HG02981 (cell line): Measurements from ENCODE around the gene DAZAP1.

Source experiments
- ATAC-seq: cut with Tn5 transposase; IDR thresholded peaks from one replicate; pipeline ENCODE4 v1.9.1; 2021; ENCODE audit warnings: mild to moderate bottlenecking, moderate library complexity; ENCODE audit not compliant: unreplicated experiment

The DAZAP1 gene

GRCh38 chr19:1424192-1424955 lies 17.0 kb downstream of the DAZAP1 start:
- no peak for ATAC-seq

GRCh38 chr19:1425102-1425837 lies 17.9 kb downstream of the DAZAP1 start:
- ATAC-seq: no peak

DNA sequence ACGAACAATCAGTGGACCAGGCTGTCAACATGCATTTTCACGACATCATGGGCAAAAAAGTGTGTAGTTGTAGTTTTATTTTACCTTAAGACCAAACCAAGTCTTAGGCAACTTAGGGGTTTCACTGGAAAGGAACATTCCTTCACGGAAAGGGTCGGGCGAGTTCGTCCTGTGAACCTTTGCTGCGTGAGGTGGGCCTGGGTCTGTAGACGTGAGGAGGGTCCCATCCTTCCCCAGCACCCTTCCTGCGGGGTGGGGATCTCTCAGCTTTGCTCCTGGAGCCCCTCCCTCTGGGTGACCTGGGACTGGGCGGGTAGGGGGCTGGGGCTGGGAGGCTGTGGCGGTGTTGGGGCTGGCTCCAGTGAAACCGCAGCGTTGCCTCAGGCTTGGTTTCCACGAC lies 18.5 kb downstream of the DAZAP1 start:
- no peak for ATAC-seq

GRCh38 chr19:1426736-1427135 lies 19.4 kb downstream of the DAZAP1 start:
- no peak for ATAC-seq

DNA sequence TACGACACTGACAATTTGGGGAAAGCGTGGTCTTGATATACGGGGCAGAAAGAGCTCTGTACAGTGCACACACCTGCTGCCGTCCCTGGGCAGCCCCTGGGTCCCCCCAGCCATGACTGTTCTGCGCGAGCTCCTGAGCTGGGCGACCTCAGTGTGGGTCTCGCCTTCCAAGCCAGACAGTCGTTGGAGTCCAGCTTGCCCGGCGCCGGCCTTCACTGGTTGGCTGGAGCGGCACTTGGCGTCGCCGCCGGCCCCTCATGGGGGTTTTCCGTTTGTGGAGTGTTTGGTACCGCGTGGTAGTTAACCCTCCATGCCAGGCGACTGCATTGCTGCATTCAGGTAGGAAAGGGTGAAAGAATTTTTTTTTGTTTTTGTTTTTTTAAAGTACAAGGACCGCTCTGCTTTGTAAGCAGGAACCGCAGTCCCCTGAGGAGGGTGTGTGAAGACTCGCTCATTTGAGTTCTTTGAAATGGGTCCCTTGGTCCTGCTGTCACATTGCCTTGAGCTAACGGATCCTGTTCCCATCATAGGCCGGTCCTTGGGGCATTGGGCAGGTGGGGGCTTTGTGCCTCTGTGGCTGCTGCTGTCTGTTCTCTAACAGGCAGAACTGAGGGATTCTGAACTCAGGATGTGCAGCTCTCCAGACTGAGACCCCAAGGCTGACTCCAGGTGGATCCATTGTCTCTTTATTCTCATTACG lies 20.0 kb downstream of the DAZAP1 start:
- no peak for ATAC-seq

- no peak for ATAC-seq
These were observed 21.5 kb downstream of the DAZAP1 start for GRCh38 chr19:1428738-1429391.

DNA sequence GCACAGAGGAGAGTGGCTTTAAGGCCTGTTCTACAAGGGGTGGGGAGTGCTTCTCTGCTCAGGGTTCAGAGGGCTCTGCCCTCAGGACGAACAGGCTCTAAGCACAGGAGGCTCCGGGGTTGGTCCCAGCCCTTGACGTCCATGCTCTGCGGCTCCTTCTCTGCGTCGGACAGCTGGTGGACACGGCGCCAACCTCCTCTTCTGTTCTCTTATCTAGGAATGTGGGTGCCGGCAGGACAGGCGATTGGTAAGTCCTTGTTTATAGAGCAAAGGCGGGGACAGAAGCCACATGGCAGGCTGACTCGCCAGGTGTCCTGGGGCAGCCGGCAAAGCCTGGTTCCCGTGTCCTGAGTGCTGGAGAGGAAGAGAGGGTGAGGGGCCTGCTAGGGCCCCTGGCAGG lies 22.4 kb downstream of the DAZAP1 start:
- ATAC-seq: no peak

GRCh38 chr19:1430246-1430645 lies 22.9 kb downstream of the DAZAP1 start:
- ATAC-seq: no peak

GRCh38 chr19:1431759-1432506 lies 24.5 kb downstream of the DAZAP1 start:
- no peak for ATAC-seq

DNA sequence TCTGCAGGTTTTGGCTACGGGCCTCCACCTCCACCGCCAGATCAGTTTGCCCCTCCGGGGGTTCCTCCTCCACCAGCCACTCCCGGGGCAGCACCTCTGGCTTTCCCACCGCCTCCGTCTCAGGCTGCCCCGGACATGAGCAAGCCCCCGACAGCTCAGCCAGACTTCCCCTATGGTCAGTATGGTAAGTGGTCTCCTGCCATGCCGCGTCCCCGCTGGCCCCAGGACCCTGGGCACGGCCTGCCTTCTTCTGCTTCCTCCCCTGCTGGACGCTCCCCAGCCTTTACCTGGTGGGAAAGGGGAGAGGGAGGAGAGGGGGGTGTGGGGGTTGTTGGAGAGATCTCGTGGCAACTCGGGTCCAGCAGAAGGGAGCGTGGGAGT lies 25.1 kb downstream of the DAZAP1 start:
- no peak for ATAC-seq

GRCh38 chr19:1433119-1434039 lies 26.0 kb downstream of the DAZAP1 start:
- ATAC-seq: no peak

DNA sequence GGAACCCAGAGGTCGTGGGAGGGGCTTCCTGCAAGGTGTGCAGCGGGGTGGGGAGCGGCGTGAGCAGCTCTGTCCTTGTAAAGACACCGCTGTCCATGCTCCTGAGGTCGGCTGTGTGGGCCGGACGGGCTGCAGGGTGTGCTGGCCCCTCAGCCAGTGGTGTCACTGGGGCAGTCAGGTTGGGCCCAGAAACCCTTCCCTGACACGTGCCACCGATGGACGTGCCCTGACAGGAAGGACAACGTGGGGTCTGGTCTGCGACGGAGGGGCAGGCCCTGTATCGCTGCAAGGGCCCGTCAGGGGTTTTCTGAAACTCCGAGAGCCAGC lies 26.6 kb downstream of the DAZAP1 start:
- no peak for ATAC-seq

- no peak for ATAC-seq
These were observed 27.2 kb downstream of the DAZAP1 start for GRCh38 chr19:1434577-1435060.

DNA sequence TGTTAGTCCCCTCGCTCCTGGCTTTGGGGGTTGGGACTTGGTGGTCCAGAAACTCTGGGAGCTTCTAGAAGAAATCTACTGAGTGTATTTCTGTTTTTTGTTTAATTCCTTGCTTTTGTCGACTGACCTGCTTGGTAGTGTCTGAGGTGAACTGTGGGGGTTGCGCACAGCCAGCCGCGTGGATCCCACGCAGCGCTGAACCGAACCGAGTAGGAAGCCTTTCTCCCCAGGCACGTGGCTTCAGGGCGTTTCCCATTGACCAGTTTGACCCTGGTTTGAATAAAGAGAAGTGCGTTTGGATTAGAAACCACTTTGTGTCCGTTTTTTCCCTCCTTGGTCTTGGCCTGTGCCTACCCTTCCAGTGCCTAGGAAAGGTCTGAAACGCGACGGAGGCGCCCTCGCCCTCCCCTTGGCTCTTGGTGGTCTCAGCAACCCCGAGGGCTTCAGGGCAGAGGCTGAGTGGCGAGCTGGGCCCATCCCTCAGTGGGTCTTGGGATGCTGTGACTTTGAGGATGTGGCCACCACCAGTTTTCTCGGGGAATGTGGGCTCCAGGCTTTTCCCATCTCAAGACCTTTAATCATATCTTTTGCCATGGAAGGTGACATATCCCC lies 28.1 kb downstream of the DAZAP1 start:
- ATAC-seq: no peak

GRCh38 chr19:1437609-1438008 lies 30.2 kb downstream of the DAZAP1 start:
- no peak for ATAC-seq

DNA sequence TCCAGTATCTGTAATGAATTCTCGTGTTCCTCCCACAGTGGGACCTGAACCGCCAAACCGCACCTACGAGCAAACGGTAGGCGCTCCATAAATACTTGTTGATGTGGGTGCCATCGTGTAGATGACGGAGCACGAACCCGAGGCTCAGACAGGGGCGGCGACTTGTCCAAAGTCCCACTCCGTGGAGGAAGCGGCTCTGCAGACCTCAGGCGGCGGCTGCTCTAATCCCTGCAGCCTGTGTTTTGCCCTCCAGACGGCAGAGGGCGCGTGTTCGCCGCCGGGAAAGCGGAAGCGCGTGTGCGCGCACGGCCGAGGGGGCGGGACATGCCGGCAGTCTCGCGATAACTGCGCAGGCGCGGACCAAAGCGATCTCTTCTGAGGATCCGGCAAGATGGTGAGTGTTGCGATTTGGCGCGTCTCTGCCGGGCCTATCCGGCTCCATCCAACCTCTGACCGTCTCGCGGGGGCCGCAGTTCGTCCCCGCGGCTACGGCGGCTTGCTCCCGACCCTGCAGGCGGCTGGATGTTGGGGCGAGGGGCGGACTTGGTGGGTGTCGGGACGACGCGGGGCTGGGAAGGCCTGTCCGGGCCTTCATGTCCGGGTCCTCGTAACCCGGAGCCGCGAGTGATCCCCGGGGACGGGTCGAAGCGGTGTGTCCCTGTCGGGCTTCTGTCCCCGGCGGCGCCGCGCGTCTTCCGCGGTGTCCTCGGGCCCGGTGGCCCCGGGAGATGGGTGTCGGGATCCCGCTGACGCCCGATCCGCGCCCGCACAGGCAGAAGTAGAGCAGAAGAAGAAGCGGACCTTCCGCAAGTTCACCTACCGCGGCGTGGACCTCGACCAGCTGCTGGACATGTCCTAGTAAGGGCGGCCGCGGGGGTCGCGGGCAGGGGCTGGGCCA lies 30.9 kb downstream of the DAZAP1 start, which contains the start of gene RPS15:
TSS of gene RPS15 (plus strand) at position 362 of the 898 bp plus-strand sequence. CDS start at position 392, 30 bp downstream.
- peak; percentile 70 for ATAC-seq

DNA sequence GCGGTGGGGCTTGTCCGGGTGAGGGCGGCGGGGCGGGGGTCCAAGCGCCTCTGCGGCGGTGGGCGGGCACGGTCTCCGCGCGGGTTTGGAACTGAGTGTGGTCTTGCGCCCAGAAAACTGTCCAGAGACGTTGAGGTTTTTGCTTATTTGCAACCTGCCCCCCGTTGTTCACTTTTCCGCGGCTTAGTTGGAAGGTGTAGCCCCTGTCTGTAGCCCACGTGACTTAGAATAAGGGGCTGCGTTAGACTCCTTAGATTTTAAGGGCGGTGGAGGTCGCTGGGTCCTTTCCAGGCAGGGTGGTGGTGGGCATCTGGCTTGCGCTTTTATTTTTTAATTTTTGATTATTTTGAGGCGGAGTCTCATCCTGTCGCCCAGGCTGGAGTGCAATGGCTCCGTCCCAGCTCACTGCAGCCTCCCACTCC lies 31.6 kb downstream of the DAZAP1 start:
- ATAC-seq: no peak
